GM19397 (cell line): Measurements from ENCODE around the gene SLC1A4.
A peak's percentile ranks its signal among the peaks of the same experiment; 100 is the strongest.

Source experiments
- ATAC-seq: cut with Tn5 transposase; IDR thresholded peaks from one replicate; pipeline ENCODE4 v1.9.1; 2021; ENCODE audit warnings: mild to moderate bottlenecking, moderate library complexity; ENCODE audit not compliant: unreplicated experiment

The SLC1A4 gene

GRCh38 chr2:65045651-65046050 is 56.5 kb downstream of the SLC1A4 start:
- ATAC-seq = no peak

GRCh38 chr2:65046633-65047407 is 57.6 kb downstream of the SLC1A4 start:
- no peak for ATAC-seq

- ATAC-seq = no peak
Measured at GRCh38 chr2:65049010-65049639, 59.9 kb downstream of the SLC1A4 start.

- ATAC-seq = no peak
Measured at GRCh38 chr2:65050931-65051330, 61.7 kb downstream of the SLC1A4 start.

GRCh38 chr2:65053199-65053598 is 64.0 kb downstream of the SLC1A4 start:
- ATAC-seq = peak; percentile 40

GRCh38 chr2:65054749-65055421 is 65.7 kb downstream of the SLC1A4 start:
- ATAC-seq = no peak

GRCh38 chr2:65055422-65056214 is 66.4 kb downstream of the SLC1A4 start:
- peak; percentile 32 for ATAC-seq

- ATAC-seq = peak; percentile 86
Measured at GRCh38 chr2:65056215-65057053, 67.2 kb downstream of the SLC1A4 start, which contains the start of gene CEP68. CEP68 (plus strand) TSS chr2:65056416; CDS start chr2:65069445, 13,029 bp downstream.

- ATAC-seq = no peak
Measured at GRCh38 chr2:65057054-65057375, 67.8 kb downstream of the SLC1A4 start.

- ATAC-seq = no peak
Measured at GRCh38 chr2:65057391-65058052, 68.3 kb downstream of the SLC1A4 start.

- no peak for ATAC-seq
Measured at GRCh38 chr2:65059071-65059470, 69.9 kb downstream of the SLC1A4 start.

GRCh38 chr2:65061146-65061909 is 72.1 kb downstream of the SLC1A4 start:
- ATAC-seq = no peak

GRCh38 chr2:65061910-65062339 is 72.7 kb downstream of the SLC1A4 start:
- no peak for ATAC-seq

- no peak for ATAC-seq
Measured at GRCh38 chr2:65062843-65063825, 73.9 kb downstream of the SLC1A4 start.

- peak; percentile 77 for ATAC-seq
Measured at GRCh38 chr2:65064728-65065552, 75.7 kb downstream of the SLC1A4 start.

GRCh38 chr2:65067806-65068553 is 78.8 kb downstream of the SLC1A4 start:
- ATAC-seq = no peak
